Neural cell (in vitro differentiated cells): ENCODE measurements around the gene CYB5R3. TPM values are rescaled to one million over a fixed set of nuclear protein-coding genes. Genes with fewer than 3 reads are reported as not detected.

ENCODE experiments used
- H2AFZ ChIP-seq: fragments of 200-600, 300-800 bp; sonication (generic), shearing (Covaris generic); 2 replicates; pipeline ENCODE4 v1.6.0; 2014; ENCODE audit warnings: low read depth, mild to moderate bottlenecking, antibody characterized with exemption, low read length, moderate library complexity
- H3F3A ChIP-seq: fragments of 200-600 bp; shearing (Covaris generic); 2 replicates; pipeline ENCODE4 v1.6.1; 2016; ENCODE audit warnings: mild to moderate bottlenecking, moderate library complexity, mixed read lengths, antibody characterized with exemption, low read length; ENCODE audit not compliant: insufficient read depth, poor library complexity, severe bottlenecking
- H3K27ac ChIP-seq: fragments of 200-600, 300-800 bp; sonication (generic), shearing (Covaris generic); 2 replicates; pipeline ENCODE4 v1.5.1; 2014; ENCODE audit warnings: mild to moderate bottlenecking, low read length, moderate library complexity
- H3K27me3 ChIP-seq: fragments of 300-800, 200-600 bp; sonication (generic), shearing (Covaris generic); 2 replicates; pipeline ENCODE4 v1.6.0; 2014; ENCODE audit warnings: mild to moderate bottlenecking, low read depth, low read length, moderate library complexity; ENCODE audit not compliant: insufficient read depth
- H3K36me3 ChIP-seq: fragments of 300-800, 200-600 bp; sonication (generic), shearing (Covaris generic); 2 replicates; pipeline ENCODE4 v1.5.1; 2014; ENCODE audit warnings: mild to moderate bottlenecking, antibody characterized with exemption, low read length, moderate library complexity; ENCODE audit not compliant: insufficient read depth
- H3K4me2 ChIP-seq: fragments of 300-800, 200-600 bp; sonication (generic), shearing (Covaris generic); 2 replicates; pipeline ENCODE4 v1.6.0; 2014; ENCODE audit warnings: mild to moderate bottlenecking, low read length
- H3K4me3 ChIP-seq: fragments of 300-800, 200-600 bp; sonication (generic), shearing (Covaris generic); 2 replicates; pipeline ENCODE4 v1.5.1; 2014; ENCODE audit warnings: mild to moderate bottlenecking, low read length, moderate library complexity
- H3K79me2 ChIP-seq: fragments of 200-600 bp; shearing (Covaris generic); replicated peaks from 2 replicates; pipeline ENCODE4 v1.6.0; 2014; ENCODE audit warnings: mild to moderate bottlenecking, low read length, moderate library complexity; ENCODE audit not compliant: insufficient read depth
- H3K9ac ChIP-seq: fragments of 300-800, 200-600 bp; sonication (generic), shearing (Covaris generic); 2 replicates; pipeline ENCODE4 v1.6.1; 2016; ENCODE audit warnings: mild to moderate bottlenecking, low read length, mixed read lengths
- H3K9me2 ChIP-seq: fragments of 200-600 bp; shearing (Covaris generic); 2 replicates; pipeline ENCODE4 v1.6.1; 2016; ENCODE audit warnings: mild to moderate bottlenecking, low read length, mixed read lengths; ENCODE audit not compliant: insufficient read depth
- H3K9me3 ChIP-seq: fragments of 200-600, 300-800 bp; sonication (generic), shearing (Covaris generic); 2 replicates; pipeline ENCODE4 v1.6.1; 2016; ENCODE audit warnings: mild to moderate bottlenecking, mixed run types, low read length, moderate library complexity, mixed read lengths
- H4K20me1 ChIP-seq: fragments of 200-600 bp; shearing (Covaris generic); 2 replicates; pipeline ENCODE4 v1.6.1; 2016; ENCODE audit warnings: mild to moderate bottlenecking, mixed run types; ENCODE audit not compliant: insufficient read depth
- CTCF ChIP-seq: fragments of 450-650 bp; IDR thresholded peaks from 2 replicates; pipeline ENCODE4 v1.5.1; 2014; ENCODE audit warnings: antibody characterized with exemption, mild to moderate bottlenecking, moderate library complexity; ENCODE audit not compliant: poor library complexity, severe bottlenecking
- EP300 ChIP-seq: fragments of 450-650 bp; conservative IDR thresholded peaks from 2 replicates; pipeline ENCODE4 v1.6.1; 2014; ENCODE audit warnings: antibody characterized with exemption, mild to moderate bottlenecking, moderate library complexity; ENCODE audit not compliant: poor library complexity, severe bottlenecking
- EZH2 ChIP-seq: fragments of 200-600, 300-800 bp; shearing (Covaris generic), sonication (generic); IDR thresholded peaks from 2 replicates; pipeline ENCODE4 v1.6.1; 2014; ENCODE audit warnings: antibody characterized with exemption, low read length, borderline replicate concordance, mild to moderate bottlenecking; ENCODE audit not compliant: insufficient read depth, poor library complexity, severe bottlenecking
- MXI1 ChIP-seq: fragments of 450-650 bp; conservative IDR thresholded peaks from 2 replicates; pipeline ENCODE4 v1.6.1; 2014; ENCODE audit warnings: antibody characterized with exemption, mild to moderate bottlenecking; ENCODE audit not compliant: poor library complexity, severe bottlenecking
- POLR2AphosphoS5 ChIP-seq: IDR thresholded peaks from 2 replicates; pipeline ENCODE4 v1.6.1; 2012
- RAD21 ChIP-seq: fragments of 450-650 bp; conservative IDR thresholded peaks from 2 replicates; pipeline ENCODE4 v1.6.1; 2014; ENCODE audit warnings: antibody characterized with exemption, mild to moderate bottlenecking, moderate library complexity
- REST ChIP-seq: IDR thresholded peaks from 2 replicates; pipeline ENCODE4 v1.6.1; 2012; ENCODE audit warnings: borderline replicate concordance
- SMC3 ChIP-seq: fragments of 450-650 bp; conservative IDR thresholded peaks from 2 replicates; pipeline ENCODE4 v1.6.1; 2014; ENCODE audit warnings: antibody characterized with exemption, mild to moderate bottlenecking, moderate library complexity; ENCODE audit not compliant: poor library complexity
- TAF1 ChIP-seq: IDR thresholded peaks from 2 replicates; pipeline ENCODE4 v1.6.1; 2012; ENCODE audit warnings: low read depth
- polyA plus RNA-seq: library from polyadenylated mRNA; depleted of rRNA; stranded (reverse); fragments of >200 nt; gene quantifications from 2 replicates; pipeline ENCODE4 v1.2.3, GENCODE V29; 2014

CYB5R3 gene
- polyA plus RNA-seq, 1 donor from 2014 or later, result 20.2 TPM

- Histone ChIP-seq H3K27ac (no peak overlapping the region), H3K27me3 (no peaks in the 10 kb centered on the region), H3K9me2 (no peaks in the 10 kb centered on the region), H3K9me3 (no peaks in the 10 kb centered on the region), H3F3A (no peaks in the 10 kb centered on the region), H3K4me2 (no peak overlapping the region), H3K79me2 (peaks cover 8% of the 10 kb centered on the region), H2AFZ (no peak overlapping the region), H3K4me3 (no peak overlapping the region), H3K9ac (no peak overlapping the region), H4K20me1 (no peaks in the 10 kb centered on the region), H3K36me3 (no peaks in the 10 kb centered on the region)
- no peak for TF ChIP-seq CTCF
- TF ChIP-seq SMC3, result no peak
- TF ChIP-seq RAD21, result no peak
- TF ChIP-seq MXI1, result no peak
- TF ChIP-seq EP300, result no peak
- TF ChIP-seq EZH2, result no peak
- no peak for TF ChIP-seq TAF1
- TF ChIP-seq REST, result no peak
- TF ChIP-seq POLR2AphosphoS5, result no peak
Observed at GRCh38 chr22:42641801-42642413, 7.3 kb downstream of the CYB5R3 start.

- no peaks in the 10 kb centered on the region for H3K36me3 ChIP-seq
- TF ChIP-seq CTCF, result no peak
- no peak for TF ChIP-seq SMC3
- no peak for TF ChIP-seq MXI1
- TF ChIP-seq RAD21, result no peak
- no peak for TF ChIP-seq REST
- TF ChIP-seq EZH2, result no peak
- no peak for TF ChIP-seq EP300
- no peak for TF ChIP-seq TAF1
- TF ChIP-seq POLR2AphosphoS5, result no peak
- no peak overlapping the region for H3K27ac ChIP-seq
- H3K4me2 ChIP-seq, result no peak overlapping the region
- no peaks in the 10 kb centered on the region for H4K20me1 ChIP-seq
- H3K9me3 ChIP-seq, result no peaks in the 10 kb centered on the region
- no peak overlapping the region for H2AFZ ChIP-seq
- no peaks in the 10 kb centered on the region for H3K27me3 ChIP-seq
- H3K9ac ChIP-seq, result no peak overlapping the region
- no peak overlapping the region for H3K4me3 ChIP-seq
- no peaks in the 10 kb centered on the region for H3F3A ChIP-seq
- H3K79me2 ChIP-seq, result peaks cover 8% of the 10 kb centered on the region
- no peaks in the 10 kb centered on the region for H3K9me2 ChIP-seq
Observed at GRCh38 chr22:42639541-42640241, 9.5 kb downstream of the CYB5R3 start.
